NT2/D1 (cell line): ENCODE data around the gene LMNTD2.

Experiments
- DNase-seq: peaks from one replicate; pipeline ENCODE4 v3.0.0-alpha.2; 2011; ENCODE audit warnings: low read depth, low spot score
- H3K27me3 ChIP-seq: 2 replicates; pipeline ENCODE4 v1.6.0; 2011; ENCODE audit warnings: mild to moderate bottlenecking; ENCODE audit not compliant: insufficient read length, insufficient read depth
- H3K36me3 ChIP-seq: 2 replicates; pipeline ENCODE4 v1.6.1; 2011; ENCODE audit warnings: mild to moderate bottlenecking, low read length, mixed read lengths; ENCODE audit not compliant: insufficient read depth, insufficient read length
- H3K4me1 ChIP-seq: 2 replicates; pipeline ENCODE4 v1.5.1; 2011; ENCODE audit not compliant: insufficient read depth, insufficient read length
- H3K4me3 ChIP-seq: 2 replicates; pipeline ENCODE4 v1.5.1; 2011; ENCODE audit warnings: low read depth; ENCODE audit not compliant: insufficient read length
- H3K9ac ChIP-seq: 2 replicates; pipeline ENCODE4 v1.6.0; 2011; ENCODE audit warnings: low read depth; ENCODE audit not compliant: insufficient read length
- H3K9me3 ChIP-seq: 2 replicates; pipeline ENCODE4 v1.5.1; 2011; ENCODE audit warnings: mild to moderate bottlenecking, low read length; ENCODE audit not compliant: insufficient read depth
- SUZ12 ChIP-seq: IDR thresholded peaks from 2 replicates; pipeline ENCODE4 v1.6.1; 2011; ENCODE audit not compliant: insufficient read length, insufficient read depth; ENCODE audit errors: extremely low read depth
- YY1 ChIP-seq: IDR thresholded peaks from 2 replicates; pipeline ENCODE4 v1.6.1; 2011; ENCODE audit not compliant: insufficient read length, insufficient read depth
- ZNF274 ChIP-seq: IDR thresholded peaks from 2 replicates; pipeline ENCODE4 v1.6.1; 2011; ENCODE audit warnings: mild to moderate bottlenecking, low read depth, low read length

The LMNTD2 gene

DNA sequence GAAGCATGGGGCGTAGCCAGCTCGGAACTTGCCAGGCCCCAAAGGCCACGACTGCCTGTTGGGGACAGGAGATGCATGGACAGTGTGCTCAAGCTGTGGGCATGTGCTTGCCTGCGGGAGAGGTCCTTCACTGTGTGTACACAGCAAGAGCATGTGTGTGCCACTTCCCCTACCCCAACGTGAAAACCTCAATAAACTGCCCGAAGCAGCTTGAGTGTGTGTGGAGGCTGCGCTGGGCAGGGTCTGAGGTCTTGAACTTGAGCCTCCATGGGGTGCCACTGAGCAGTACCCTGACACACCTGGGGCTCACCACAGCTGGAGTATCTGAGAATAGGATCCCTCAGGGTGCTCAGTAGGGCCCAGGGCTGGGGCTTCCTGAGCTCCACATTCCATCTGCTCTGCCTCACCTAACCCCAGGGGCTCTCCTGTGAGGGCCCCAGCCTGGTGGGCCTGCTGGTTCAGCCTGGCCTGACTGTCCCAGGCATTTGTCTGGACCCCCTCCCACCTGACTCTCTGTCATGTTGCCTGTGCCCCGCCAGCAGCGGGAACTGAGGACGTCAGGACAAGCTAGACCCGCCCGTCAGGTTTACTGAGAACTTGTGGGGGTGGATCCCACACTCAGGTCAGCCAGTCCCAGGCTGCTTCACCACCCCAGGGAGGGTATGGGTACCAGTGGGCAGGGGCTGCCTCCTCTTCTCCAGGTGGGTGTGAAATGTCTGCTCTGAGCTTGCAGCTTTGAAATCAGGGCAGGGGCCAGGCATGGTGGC lies 3.5 kb upstream of the LMNTD2 start:
- peaks cover 42% of the 10 kb centered on the region for H3K36me3 ChIP-seq
- peaks cover 5% of the 10 kb centered on the region for H3K27me3 ChIP-seq
- H3K4me3 ChIP-seq, result no peak overlapping the region
- no peak for DNase-seq
- peak overlapping the region; percentile 15 for H3K9ac ChIP-seq
- H3K4me1 ChIP-seq, result peaks cover 42% of the 10 kb centered on the region
- TF ChIP-seq YY1, result no peak
- TF ChIP-seq ZNF274, result no peak
- no peak for TF ChIP-seq SUZ12
- H3K9me3 ChIP-seq, result no peaks in the 10 kb centered on the region

GRCh38 chr11:563066-563811 lies 2.7 kb upstream of the LMNTD2 start:
- Histone ChIP-seq H3K9ac (no peak overlapping the region), H3K9me3 (no peaks in the 10 kb centered on the region), H3K4me1 (peaks cover 44% of the 10 kb centered on the region), H3K27me3 (peaks cover 8% of the 10 kb centered on the region), H3K4me3 (no peak overlapping the region), H3K36me3 (peaks cover 42% of the 10 kb centered on the region)
- no peak for TF ChIP-seq ZNF274
- no peak for DNase-seq

DNA sequence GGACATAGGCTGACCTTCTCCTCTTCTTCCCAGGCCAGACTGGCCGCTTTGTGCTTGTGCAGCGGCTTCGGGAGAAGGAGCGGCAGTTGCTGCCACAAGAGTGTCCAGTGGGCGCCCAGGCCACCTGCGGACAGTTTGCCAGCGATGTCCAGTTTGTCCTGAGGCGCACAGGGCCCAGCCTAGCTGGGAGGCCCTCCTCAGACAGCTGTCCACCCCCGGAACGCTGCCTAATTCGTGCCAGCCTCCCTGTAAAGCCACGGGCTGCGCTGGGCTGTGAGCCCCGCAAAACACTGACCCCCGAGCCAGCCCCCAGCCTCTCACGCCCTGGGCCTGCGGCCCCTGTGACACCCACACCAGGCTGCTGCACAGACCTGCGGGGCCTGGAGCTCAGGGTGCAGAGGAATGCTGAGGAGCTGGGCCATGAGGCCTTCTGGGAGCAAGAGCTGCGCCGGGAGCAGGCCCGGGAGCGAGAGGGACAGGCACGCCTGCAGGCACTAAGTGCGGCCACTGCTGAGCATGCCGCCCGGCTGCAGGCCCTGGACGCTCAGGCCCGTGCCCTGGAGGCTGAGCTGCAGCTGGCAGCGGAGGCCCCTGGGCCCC lies 1.6 kb upstream of the LMNTD2 start:
- peaks cover 40% of the 10 kb centered on the region for H3K4me1 ChIP-seq
- DNase-seq, result no peak

GRCh38 chr11:561148-562003 lies 838 bp upstream of the LMNTD2 start:
- no peak for DNase-seq
- peak overlapping the region; percentile 94 for H3K9ac ChIP-seq
- no peak for TF ChIP-seq YY1
- TF ChIP-seq ZNF274, result no peak
- no peak for TF ChIP-seq SUZ12
- H3K4me1 ChIP-seq, result peaks cover 44% of the 10 kb centered on the region
- H3K9me3 ChIP-seq, result no peaks in the 10 kb centered on the region
- H3K36me3 ChIP-seq, result peaks cover 32% of the 10 kb centered on the region
- peak overlapping the region; percentile 87 for H3K4me3 ChIP-seq
- H3K27me3 ChIP-seq, result peaks cover 23% of the 10 kb centered on the region

More for the DNA sequence above, 1.6 kb upstream of the LMNTD2 start:
- H3K4me3 ChIP-seq, result peak overlapping the region; percentile 87
- peaks cover 16% of the 10 kb centered on the region for H3K27me3 ChIP-seq
- H3K36me3 ChIP-seq, result peaks cover 38% of the 10 kb centered on the region
- H3K9ac ChIP-seq, result peak overlapping the region; percentile 94
- TF ChIP-seq ZNF274 (no peak), YY1 (no peak), SUZ12 (no peak)
- no peaks in the 10 kb centered on the region for H3K9me3 ChIP-seq

DNA sequence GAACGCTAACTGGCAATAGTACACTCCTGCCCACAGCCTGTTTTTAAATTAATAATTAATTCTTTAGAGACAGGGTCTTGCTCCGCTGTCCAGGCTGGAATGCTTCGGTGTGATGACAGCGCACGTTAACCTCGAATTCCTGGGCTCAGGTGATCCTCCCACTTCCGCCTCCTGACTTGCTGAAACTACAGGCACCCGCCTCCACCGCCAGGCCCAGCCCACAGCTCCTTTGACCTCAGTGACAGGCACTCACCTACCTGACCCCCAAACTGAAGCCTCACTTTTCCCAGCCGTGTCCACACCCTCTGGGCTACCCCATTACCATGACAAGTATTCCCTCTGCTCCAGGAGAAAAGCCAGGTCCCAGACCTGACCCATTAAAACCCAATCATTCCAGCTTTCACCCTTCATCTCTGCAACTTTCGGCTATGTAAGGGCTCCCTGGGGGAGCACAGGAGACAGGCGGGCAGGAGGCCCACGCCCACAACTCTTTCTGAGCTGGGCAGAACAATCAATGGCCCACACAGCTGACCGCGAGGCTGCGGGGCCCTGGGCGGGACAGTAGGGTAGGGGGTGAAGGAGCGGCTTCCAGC lies 730 bp downstream of the LMNTD2 start:
- DNase-seq, result no peak
- Histone ChIP-seq H3K27me3 (peaks cover 36% of the 10 kb centered on the region), H3K36me3 (peaks cover 29% of the 10 kb centered on the region), H3K9ac (peak overlapping the region; percentile 87), H3K4me3 (peak overlapping the region; percentile 57), H3K9me3 (no peaks in the 10 kb centered on the region), H3K4me1 (peaks cover 39% of the 10 kb centered on the region)
- TF ChIP-seq YY1, result no peak
- no peak for TF ChIP-seq ZNF274
- no peak for TF ChIP-seq SUZ12

- TF ChIP-seq YY1 (no peak), SUZ12 (no peak)
- peaks cover 25% of the 10 kb centered on the region for H3K36me3 ChIP-seq
- DNase-seq, result no peak
- H3K4me3 ChIP-seq, result no peak overlapping the region
- peak overlapping the region; percentile 8 for H3K9ac ChIP-seq
- H3K9me3 ChIP-seq, result no peaks in the 10 kb centered on the region
- peaks cover 36% of the 10 kb centered on the region for H3K27me3 ChIP-seq
- H3K4me1 ChIP-seq, result peaks cover 40% of the 10 kb centered on the region
Observed at GRCh38 chr11:559020-559620, 1.4 kb downstream of the LMNTD2 start.
